SH-SY5Y (cell line): ENCODE data around the gene GMPS.

Experiments used
- GATA2 ChIP-seq: IDR thresholded peaks from 2 replicates; pipeline ENCODE4 v1.6.1; 2011; ENCODE audit warnings: mild to moderate bottlenecking, low read depth, low read length
- GATA3 ChIP-seq: IDR thresholded peaks from 2 replicates; pipeline ENCODE4 v1.6.1; 2011; ENCODE audit warnings: low read depth, mild to moderate bottlenecking, low read length, moderate library complexity

DNA sequence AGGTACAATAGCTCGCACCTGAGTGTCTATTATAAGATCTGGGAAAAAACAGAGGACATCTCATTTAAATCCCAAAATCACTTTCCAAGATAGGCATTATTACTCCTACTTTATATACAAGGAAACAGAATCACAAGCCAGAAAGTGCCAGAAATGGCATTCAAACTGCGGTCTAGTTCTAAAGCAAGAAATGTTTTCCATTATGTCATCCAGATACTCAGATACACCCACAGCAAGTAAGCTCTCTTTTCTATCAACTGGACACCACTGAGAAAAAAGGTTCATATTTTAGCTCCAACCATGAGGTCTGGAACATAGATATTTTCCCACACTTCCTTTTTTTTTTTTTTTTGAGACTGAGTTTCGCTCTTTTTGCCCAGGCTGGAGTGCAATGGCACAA lies 24.3 kb upstream of the GMPS start:
- TF ChIP-seq GATA2, result no peak
- TF ChIP-seq GATA3, result no peak
